ENCODE data around the gene SNX25. TPM values are rescaled to one million over a fixed set of nuclear protein-coding genes. Genes with fewer than 3 reads are reported as not detected.

Gene SNX25
- total RNA-seq, result 10 to 100 TPM; 12.4 to 14.3 TPM

GRCh38 chr4:185209031-185209851 lies at the start of gene SNX25:
SNX25 (plus strand) TSS chr4:185209598; CDS start chr4:185209827, 229 bp downstream.
- Mint-ChIP-seq H3K4me1 (peaks cover 36% of the 10 kb centered on the region), H3K4me3 (peak within 1 kb of the TSS; percentile 87), H3K36me3 (peaks cover 2% of the 10 kb centered on the region), H3K9me3 (no peaks in the 10 kb centered on the region), H3K27me3 (no peaks in the 10 kb centered on the region), H3K27ac (peak within 1 kb of the TSS; percentile 78)
- peak; percentile 93 for DNase-seq

- H3K4me3 Mint-ChIP-seq, result peak overlapping the region; percentile 27
- peaks cover 13% of the 10 kb centered on the region for H3K27me3 Mint-ChIP-seq
- no peak for DNase-seq
- H3K4me1 Mint-ChIP-seq, result peaks cover 16% of the 10 kb centered on the region
- H3K27ac Mint-ChIP-seq, result peak overlapping the region; percentile 72
- peaks cover 57% of the 10 kb centered on the region for H3K36me3 Mint-ChIP-seq
- H3K9me3 Mint-ChIP-seq, result no peaks in the 10 kb centered on the region
Measured at GRCh38 chr4:185165605-185166063, 43.8 kb upstream of the SNX25 start.

GRCh38 chr4:185167234-185167633 lies 42.2 kb upstream of the SNX25 start:
- no peaks in the 10 kb centered on the region for H3K9me3 Mint-ChIP-seq
- DNase-seq, result no peak
- no peak overlapping the region for H3K27ac Mint-ChIP-seq
- H3K36me3 Mint-ChIP-seq, result peaks cover 53% of the 10 kb centered on the region
- H3K4me3 Mint-ChIP-seq, result no peak overlapping the region
- H3K27me3 Mint-ChIP-seq, result peaks cover 13% of the 10 kb centered on the region
- H3K4me1 Mint-ChIP-seq, result peaks cover 16% of the 10 kb centered on the region

- H3K4me3 Mint-ChIP-seq, result no peak overlapping the region
- no peaks in the 10 kb centered on the region for H3K9me3 Mint-ChIP-seq
- peaks cover 6% of the 10 kb centered on the region for H3K27me3 Mint-ChIP-seq
- no peak overlapping the region for H3K27ac Mint-ChIP-seq
- H3K36me3 Mint-ChIP-seq, result peaks cover 53% of the 10 kb centered on the region
- no peak for DNase-seq
- peaks cover 2% of the 10 kb centered on the region for H3K4me1 Mint-ChIP-seq
Measured at GRCh38 chr4:185171373-185172071, 37.9 kb upstream of the SNX25 start.

- no peak overlapping the region for H3K27ac Mint-ChIP-seq
- H3K36me3 Mint-ChIP-seq, result peaks cover 21% of the 10 kb centered on the region
Measured at GRCh38 chr4:185179488-185179887, 29.9 kb upstream of the SNX25 start.

GRCh38 chr4:185182239-185182638 lies 27.2 kb upstream of the SNX25 start:
- H3K4me1 Mint-ChIP-seq, result peaks cover 34% of the 10 kb centered on the region

More at GRCh38 chr4:185179488-185179887, 29.9 kb upstream of the SNX25 start:
- Mint-ChIP-seq H3K4me1 (peaks cover 21% of the 10 kb centered on the region), H3K4me3 (no peak overlapping the region), H3K27me3 (no peaks in the 10 kb centered on the region), H3K9me3 (no peaks in the 10 kb centered on the region)
- DNase-seq, result no peak

GRCh38 chr4:185183622-185184281 lies 25.6 kb upstream of the SNX25 start:
- Mint-ChIP-seq H3K4me1 (peaks cover 33% of the 10 kb centered on the region), H3K36me3 (peaks cover 16% of the 10 kb centered on the region), H3K4me3 (no peak overlapping the region), H3K9me3 (no peaks in the 10 kb centered on the region), H3K27ac (no peak overlapping the region), H3K27me3 (no peaks in the 10 kb centered on the region)
- DNase-seq, result peak; percentile 60

More at GRCh38 chr4:185182239-185182638, 27.2 kb upstream of the SNX25 start:
- no peak for DNase-seq
- Mint-ChIP-seq H3K27ac (no peak overlapping the region), H3K9me3 (no peaks in the 10 kb centered on the region), H3K4me3 (no peak overlapping the region), H3K36me3 (peaks cover 13% of the 10 kb centered on the region), H3K27me3 (no peaks in the 10 kb centered on the region)

GRCh38 chr4:185186769-185187168 lies 22.6 kb upstream of the SNX25 start:
- H3K36me3 Mint-ChIP-seq, result peaks cover 24% of the 10 kb centered on the region
- no peak overlapping the region for H3K4me3 Mint-ChIP-seq
- H3K4me1 Mint-ChIP-seq, result peaks cover 29% of the 10 kb centered on the region
- no peaks in the 10 kb centered on the region for H3K9me3 Mint-ChIP-seq
- H3K27me3 Mint-ChIP-seq, result no peaks in the 10 kb centered on the region
- no peak for DNase-seq
- H3K27ac Mint-ChIP-seq, result no peak overlapping the region

- Mint-ChIP-seq H3K4me3 (no peak overlapping the region), H3K36me3 (peaks cover 24% of the 10 kb centered on the region), H3K27me3 (no peaks in the 10 kb centered on the region), H3K4me1 (peaks cover 30% of the 10 kb centered on the region), H3K27ac (no peak overlapping the region), H3K9me3 (no peaks in the 10 kb centered on the region)
- no peak for DNase-seq
Measured at GRCh38 chr4:185189606-185190305, 19.6 kb upstream of the SNX25 start.

GRCh38 chr4:185190306-185190856 lies 19.0 kb upstream of the SNX25 start:
- H3K27ac Mint-ChIP-seq, result no peak overlapping the region
- no peak overlapping the region for H3K4me3 Mint-ChIP-seq

GRCh38 chr4:185192059-185192458 lies 17.3 kb upstream of the SNX25 start:
- no peak for DNase-seq
- no peak overlapping the region for H3K27ac Mint-ChIP-seq
- H3K4me3 Mint-ChIP-seq, result no peak overlapping the region
- no peaks in the 10 kb centered on the region for H3K9me3 Mint-ChIP-seq
- no peaks in the 10 kb centered on the region for H3K27me3 Mint-ChIP-seq
- peaks cover 31% of the 10 kb centered on the region for H3K4me1 Mint-ChIP-seq
- peaks cover 26% of the 10 kb centered on the region for H3K36me3 Mint-ChIP-seq

More at GRCh38 chr4:185190306-185190856, 19.0 kb upstream of the SNX25 start:
- H3K9me3 Mint-ChIP-seq, result no peaks in the 10 kb centered on the region
- H3K4me1 Mint-ChIP-seq, result peaks cover 32% of the 10 kb centered on the region
- no peak for DNase-seq
- no peaks in the 10 kb centered on the region for H3K27me3 Mint-ChIP-seq
- H3K36me3 Mint-ChIP-seq, result peaks cover 26% of the 10 kb centered on the region

GRCh38 chr4:185194924-185195888 lies 14.2 kb upstream of the SNX25 start:
- H3K4me3 Mint-ChIP-seq, result no peak overlapping the region
- H3K27me3 Mint-ChIP-seq, result no peaks in the 10 kb centered on the region
- DNase-seq, result no peak
- no peaks in the 10 kb centered on the region for H3K9me3 Mint-ChIP-seq
- peaks cover 24% of the 10 kb centered on the region for H3K4me1 Mint-ChIP-seq
- H3K27ac Mint-ChIP-seq, result peak overlapping the region; percentile 40
- peaks cover 26% of the 10 kb centered on the region for H3K36me3 Mint-ChIP-seq

- H3K27ac Mint-ChIP-seq, result no peak overlapping the region
- DNase-seq, result no peak
- H3K4me1 Mint-ChIP-seq, result peaks cover 27% of the 10 kb centered on the region
- H3K9me3 Mint-ChIP-seq, result no peaks in the 10 kb centered on the region
- H3K27me3 Mint-ChIP-seq, result no peaks in the 10 kb centered on the region
- H3K36me3 Mint-ChIP-seq, result peaks cover 20% of the 10 kb centered on the region
- no peak overlapping the region for H3K4me3 Mint-ChIP-seq
Measured at GRCh38 chr4:185196437-185196836, 13.0 kb upstream of the SNX25 start.

Measured in activated naive CD8-positive, alpha-beta T cell treated with anti-CD3 and anti-CD28 coated beads for 36 hours (primary cell).